Astrocyte (in vitro differentiated cells and primary cell): Measurements from ENCODE around the gene GDE1. TPM values are rescaled to one million over a fixed set of nuclear protein-coding genes. Genes with fewer than 3 reads are reported as not detected.

Experiments used
- DNase-seq: peaks from one replicate; pipeline ENCODE4 v3.0.0-alpha.2; 2010; ENCODE audit warnings: low read depth
- FAIRE-seq: peaks from 2 replicates; lab custom pipeline; 2011; peaks lifted over from hg19 to GRCh38; lab: Jason Lieb, UNC
- H2AFZ ChIP-seq: 2 replicates; pipeline ENCODE4 v1.6.0; 2012; ENCODE audit warnings: low read depth, low read length, inconsistent platforms
- H3K27ac ChIP-seq: 2 replicates; pipeline ENCODE4 v1.5.1; 2011; ENCODE audit warnings: low read depth, low read length, inconsistent platforms
- H3K27me3 ChIP-seq: 2 replicates; pipeline ENCODE4 v1.6.0; 2011; ENCODE audit warnings: low read length, inconsistent platforms; ENCODE audit not compliant: insufficient read depth
- H3K36me3 ChIP-seq: 2 replicates; pipeline ENCODE4 v1.5.1; 2011; ENCODE audit warnings: low read length, inconsistent platforms; ENCODE audit not compliant: insufficient read depth
- H3K4me1 ChIP-seq: 2 replicates; pipeline ENCODE4 v1.5.1; 2011; ENCODE audit warnings: low read length, inconsistent platforms; ENCODE audit not compliant: insufficient read depth
- H3K4me2 ChIP-seq: 2 replicates; pipeline ENCODE4 v1.6.0; 2012; ENCODE audit warnings: low read length, inconsistent platforms
- H3K4me3 ChIP-seq: 2 replicates; pipeline ENCODE4 v1.5.1; 2011; ENCODE audit warnings: low read depth, mild to moderate bottlenecking, low read length, inconsistent platforms; ENCODE audit not compliant: insufficient read depth
- H3K79me2 ChIP-seq: 2 replicates; pipeline ENCODE4 v1.6.0; 2012; ENCODE audit warnings: mild to moderate bottlenecking, low read length, inconsistent platforms; ENCODE audit not compliant: insufficient read depth
- H3K9ac ChIP-seq: 2 replicates; pipeline ENCODE4 v1.6.0; 2012; ENCODE audit warnings: mild to moderate bottlenecking, low read length, inconsistent platforms
- H3K9me3 ChIP-seq: 2 replicates; pipeline ENCODE4 v1.5.1; 2012; ENCODE audit warnings: low read depth, mild to moderate bottlenecking, low read length, inconsistent platforms; ENCODE audit not compliant: insufficient read depth
- H4K20me1 ChIP-seq: 2 replicates; pipeline ENCODE4 v1.6.0; 2012; ENCODE audit warnings: low read length, inconsistent platforms; ENCODE audit not compliant: insufficient read depth
- H3K27ac Mint-ChIP-seq: one replicate; pipeline ENCODE4 v1.8.0; 2021; ENCODE audit warnings: mild to moderate bottlenecking, mixed read lengths; ENCODE audit not compliant: unreplicated experiment
- H3K27me3 Mint-ChIP-seq: one replicate; pipeline ENCODE4 v1.8.0; 2021; ENCODE audit warnings: low read depth, mixed read lengths; ENCODE audit not compliant: unreplicated experiment
- H3K36me3 Mint-ChIP-seq: one replicate; pipeline ENCODE4 v1.8.0; 2021; ENCODE audit warnings: low read depth, mixed read lengths; ENCODE audit not compliant: unreplicated experiment
- H3K4me1 Mint-ChIP-seq: one replicate; pipeline ENCODE4 v1.8.0; 2021; ENCODE audit warnings: low read depth, mixed read lengths; ENCODE audit not compliant: unreplicated experiment
- H3K4me3 Mint-ChIP-seq: one replicate; pipeline ENCODE4 v1.8.0; 2021; ENCODE audit warnings: mild to moderate bottlenecking, moderate library complexity, mixed read lengths; ENCODE audit not compliant: unreplicated experiment
- H3K9me3 Mint-ChIP-seq: one replicate; pipeline ENCODE4 v1.8.0; 2021; ENCODE audit warnings: mild to moderate bottlenecking, mixed read lengths; ENCODE audit not compliant: unreplicated experiment
- EZH2 ChIP-seq: IDR thresholded peaks from 2 replicates; pipeline ENCODE4 v1.6.1; 2012; ENCODE audit warnings: mild to moderate bottlenecking, low read length, inconsistent platforms; ENCODE audit not compliant: insufficient read depth
- total RNA-seq: library from RNA; stranded (reverse); gene quantifications from 2 replicates; pipeline ENCODE4 v1.2.1, GENCODE V29; 2021
- TF ChIP-seq, protein P1 (sequence below): IDR thresholded peaks from 2 replicates; pipeline ENCODE4 v1.5.1; 2011; ENCODE audit warnings: low read depth, mild to moderate bottlenecking, inconsistent platforms, low read length, moderate library complexity; ENCODE audit not compliant: insufficient read depth

Gene GDE1
- total RNA-seq, 1 donor from 2014 or later, result 99.7 TPM

DNA sequence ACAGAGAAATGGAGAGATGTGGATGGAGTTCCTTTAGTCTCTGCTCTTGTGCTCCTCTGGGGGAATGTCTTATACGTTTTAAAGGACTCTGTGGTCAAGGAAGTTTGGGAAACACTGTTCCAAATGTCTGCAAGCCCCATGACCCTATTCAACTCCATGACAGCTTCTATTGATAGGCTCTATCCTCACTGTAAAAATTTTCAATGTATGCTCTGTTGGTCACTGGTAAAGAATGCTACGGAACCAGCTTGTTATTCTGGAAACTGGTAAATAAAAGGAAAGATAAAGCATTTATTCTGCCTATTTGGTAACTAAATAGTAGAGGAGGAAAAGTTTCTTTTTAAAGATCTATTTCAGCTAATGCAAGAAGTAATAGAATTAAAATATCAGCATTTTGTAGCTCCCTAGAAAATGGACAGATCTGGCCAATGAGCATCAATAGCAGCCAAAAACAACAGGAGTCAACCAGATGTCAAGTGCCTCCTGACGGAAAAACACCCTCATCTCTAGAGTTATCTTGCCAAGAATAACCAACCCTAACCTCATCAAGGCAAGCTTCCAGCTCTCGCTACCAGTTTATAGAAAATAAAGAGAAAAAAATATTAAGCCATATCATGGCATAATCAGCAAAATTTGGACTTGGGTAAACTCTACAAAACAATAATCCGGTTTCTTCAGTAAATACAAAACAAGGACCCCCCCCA, 16.1 kb downstream of the GDE1 start:
- Mint-ChIP-seq H3K4me1 (no peaks in the 10 kb centered on the region), H3K27ac (no peak overlapping the region), H3K27me3 (no peaks in the 10 kb centered on the region), H3K9me3 (no peaks in the 10 kb centered on the region), H3K4me3 (no peak overlapping the region), H3K36me3 (peaks cover 13% of the 10 kb centered on the region)
- FAIRE-seq (no peak), DNase-seq (peak; percentile 78)
- no peak overlapping the region for H2AFZ ChIP-seq
- H4K20me1 ChIP-seq, result peaks cover 42% of the 10 kb centered on the region
- H3K36me3 ChIP-seq, result peaks cover 29% of the 10 kb centered on the region
- H3K4me3 ChIP-seq, result no peak overlapping the region
- no peaks in the 10 kb centered on the region for H3K9me3 ChIP-seq
- no peaks in the 10 kb centered on the region for H3K79me2 ChIP-seq
- H3K27me3 ChIP-seq, result no peaks in the 10 kb centered on the region
- no peak for TF ChIP-seq EZH2
- TF ChIP-seq, protein P1, sequence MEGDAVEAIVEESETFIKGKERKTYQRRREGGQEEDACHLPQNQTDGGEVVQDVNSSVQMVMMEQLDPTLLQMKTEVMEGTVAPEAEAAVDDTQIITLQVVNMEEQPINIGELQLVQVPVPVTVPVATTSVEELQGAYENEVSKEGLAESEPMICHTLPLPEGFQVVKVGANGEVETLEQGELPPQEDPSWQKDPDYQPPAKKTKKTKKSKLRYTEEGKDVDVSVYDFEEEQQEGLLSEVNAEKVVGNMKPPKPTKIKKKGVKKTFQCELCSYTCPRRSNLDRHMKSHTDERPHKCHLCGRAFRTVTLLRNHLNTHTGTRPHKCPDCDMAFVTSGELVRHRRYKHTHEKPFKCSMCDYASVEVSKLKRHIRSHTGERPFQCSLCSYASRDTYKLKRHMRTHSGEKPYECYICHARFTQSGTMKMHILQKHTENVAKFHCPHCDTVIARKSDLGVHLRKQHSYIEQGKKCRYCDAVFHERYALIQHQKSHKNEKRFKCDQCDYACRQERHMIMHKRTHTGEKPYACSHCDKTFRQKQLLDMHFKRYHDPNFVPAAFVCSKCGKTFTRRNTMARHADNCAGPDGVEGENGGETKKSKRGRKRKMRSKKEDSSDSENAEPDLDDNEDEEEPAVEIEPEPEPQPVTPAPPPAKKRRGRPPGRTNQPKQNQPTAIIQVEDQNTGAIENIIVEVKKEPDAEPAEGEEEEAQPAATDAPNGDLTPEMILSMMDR, result no peak
- peaks cover 3% of the 10 kb centered on the region for H3K4me1 ChIP-seq
- H3K27ac ChIP-seq, result no peak overlapping the region
- peak overlapping the region; percentile 15 for H3K4me2 ChIP-seq
- no peak overlapping the region for H3K9ac ChIP-seq

DNA sequence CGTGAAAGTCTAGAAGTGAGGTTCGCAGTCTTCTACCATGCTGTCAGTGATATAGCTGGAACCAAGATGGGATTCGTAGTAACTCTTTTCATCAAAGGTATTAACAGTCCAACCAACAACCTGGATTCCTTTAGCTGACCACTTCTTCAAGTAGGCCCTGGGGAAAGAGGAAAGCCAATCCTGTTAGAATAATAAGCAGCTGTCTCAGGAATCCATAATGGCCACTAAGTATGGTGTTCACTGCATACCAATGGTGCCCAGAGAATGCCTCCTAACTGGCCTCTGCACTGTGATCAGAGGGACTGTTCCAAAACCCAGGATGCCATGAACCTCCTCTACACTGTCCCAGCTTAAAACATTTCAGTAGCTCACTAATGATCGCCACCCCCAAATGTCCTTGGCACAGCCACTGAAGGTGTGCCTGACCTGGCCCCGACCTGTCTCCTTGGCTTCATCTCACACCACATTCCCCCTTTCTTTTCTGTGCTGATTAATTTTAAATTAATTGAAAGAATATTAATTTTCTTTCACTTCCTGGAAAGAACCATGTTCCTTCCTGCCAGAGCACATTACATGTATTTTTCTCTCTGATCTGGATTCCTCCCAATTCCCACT, 18.3 kb downstream of the GDE1 start:
- peaks cover 29% of the 10 kb centered on the region for H3K36me3 ChIP-seq
- FAIRE-seq, result no peak
- no peak overlapping the region for H3K4me3 Mint-ChIP-seq

More for the DNA sequence above, 18.3 kb downstream of the GDE1 start:
- H3K27me3 ChIP-seq, result no peaks in the 10 kb centered on the region
- H3K27ac ChIP-seq, result no peak overlapping the region
- no peaks in the 10 kb centered on the region for H3K79me2 ChIP-seq
- H3K27ac Mint-ChIP-seq, result no peak overlapping the region
- peaks cover 42% of the 10 kb centered on the region for H4K20me1 ChIP-seq
- no peak overlapping the region for H2AFZ ChIP-seq
- H3K9me3 Mint-ChIP-seq, result no peaks in the 10 kb centered on the region
- no peak for DNase-seq
- H3K9ac ChIP-seq, result no peak overlapping the region
- no peak overlapping the region for H3K4me3 ChIP-seq
- H3K4me2 ChIP-seq, result no peak overlapping the region
- peaks cover 13% of the 10 kb centered on the region for H3K36me3 Mint-ChIP-seq
- peaks cover 3% of the 10 kb centered on the region for H3K4me1 ChIP-seq
- H3K9me3 ChIP-seq, result no peaks in the 10 kb centered on the region
- no peaks in the 10 kb centered on the region for H3K4me1 Mint-ChIP-seq
- no peak for TF ChIP-seq EZH2
- TF ChIP-seq, protein P1, result no peak
- H3K27me3 Mint-ChIP-seq, result no peaks in the 10 kb centered on the region
